GM12878 (cell line): ENCODE measurements around the gene CEACAM21.

Source experiments
- EZH2 ChIP-seq: IDR thresholded peaks from 2 replicates; pipeline ENCODE4 v1.6.1; 2012; ENCODE audit warnings: low read depth, mild to moderate bottlenecking, control low read depth, inconsistent platforms, low read length, borderline replicate concordance; ENCODE audit not compliant: control insufficient read depth
- POLR2A ChIP-seq: IDR thresholded peaks from 2 replicates; pipeline ENCODE4 v1.6.1; 2011; ENCODE audit warnings: low read depth, mild to moderate bottlenecking, low read length
- RCOR1 ChIP-seq: conservative IDR thresholded peaks from 2 replicates; pipeline ENCODE4 v1.6.1; 2012; ENCODE audit warnings: low read depth, low read length, improper control_type of control experiment
- SMC3 ChIP-seq: IDR thresholded peaks from 2 replicates; pipeline ENCODE4 v1.6.1; 2011; ENCODE audit warnings: low read length, improper control_type of control experiment, borderline replicate concordance
- STAT1 ChIP-seq: fragments of 450-650 bp; conservative IDR thresholded peaks from 2 replicates; pipeline ENCODE4 v1.6.1; 2014; ENCODE audit warnings: antibody characterized with exemption, mild to moderate bottlenecking
- ZNF274 ChIP-seq: IDR thresholded peaks from one replicate; pipeline ENCODE4 v1.8.0; 2011; ENCODE audit not compliant: insufficient read length, insufficient read depth
- TF ChIP-seq, protein P1 (sequence below): IDR thresholded peaks from 2 replicates; pipeline ENCODE4 v1.6.1; 2012; ENCODE audit warnings: mild to moderate bottlenecking, low read depth, low read length
- TF ChIP-seq, protein P2 (sequence below), 3 experiments: IDR thresholded peaks in 2 of 3; conservative IDR thresholded peaks in 1 of 3; 2 replicates each; pipeline ENCODE4 v1.5.1; 2011; ENCODE audit warnings: low read depth in 3 of 3, low read length in 3 of 3, mild to moderate bottlenecking in 3 of 3, control low read depth in 2 of 3, moderate library complexity in 2 of 3, inconsistent platforms in 1 of 3, mixed read lengths in 1 of 3; ENCODE audit not compliant: control insufficient read depth in 2 of 3, insufficient read depth in 1 of 3; ENCODE audit errors: extremely low read depth in 1 of 3

DNA sequence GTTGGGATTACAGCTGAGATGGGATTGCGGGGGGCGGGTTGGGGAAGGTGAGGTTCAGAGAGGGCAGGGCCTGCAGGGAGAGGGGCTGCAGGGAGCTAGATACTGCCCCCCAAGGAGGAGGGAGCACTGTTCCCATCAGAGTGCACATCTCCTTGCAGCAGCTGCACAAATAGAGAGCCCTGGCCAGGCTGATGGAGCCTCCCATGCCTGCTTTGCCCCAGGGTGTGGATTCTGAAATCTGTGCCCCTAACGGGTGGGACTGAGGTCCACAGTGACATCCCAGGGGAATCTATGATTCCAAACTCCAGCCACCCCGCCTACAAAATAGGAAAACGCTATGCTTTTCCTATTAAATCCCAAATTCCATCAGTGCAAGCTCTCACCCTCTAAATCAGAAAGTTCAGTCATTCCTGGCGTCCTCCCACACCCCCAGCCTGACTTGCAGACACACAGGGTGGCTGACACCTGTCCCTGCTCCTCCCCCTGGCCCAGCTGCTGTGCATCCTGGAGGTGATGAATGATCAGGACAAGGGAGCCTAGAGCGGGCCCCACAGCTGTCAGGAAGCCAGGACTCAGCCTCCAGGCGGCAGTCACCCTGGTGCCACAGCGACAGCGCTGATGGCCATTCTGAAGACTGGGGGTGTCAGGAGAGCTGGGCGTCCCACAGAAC, 6.3 kb upstream of the CEACAM21 start:
- TF ChIP-seq, protein P1, sequence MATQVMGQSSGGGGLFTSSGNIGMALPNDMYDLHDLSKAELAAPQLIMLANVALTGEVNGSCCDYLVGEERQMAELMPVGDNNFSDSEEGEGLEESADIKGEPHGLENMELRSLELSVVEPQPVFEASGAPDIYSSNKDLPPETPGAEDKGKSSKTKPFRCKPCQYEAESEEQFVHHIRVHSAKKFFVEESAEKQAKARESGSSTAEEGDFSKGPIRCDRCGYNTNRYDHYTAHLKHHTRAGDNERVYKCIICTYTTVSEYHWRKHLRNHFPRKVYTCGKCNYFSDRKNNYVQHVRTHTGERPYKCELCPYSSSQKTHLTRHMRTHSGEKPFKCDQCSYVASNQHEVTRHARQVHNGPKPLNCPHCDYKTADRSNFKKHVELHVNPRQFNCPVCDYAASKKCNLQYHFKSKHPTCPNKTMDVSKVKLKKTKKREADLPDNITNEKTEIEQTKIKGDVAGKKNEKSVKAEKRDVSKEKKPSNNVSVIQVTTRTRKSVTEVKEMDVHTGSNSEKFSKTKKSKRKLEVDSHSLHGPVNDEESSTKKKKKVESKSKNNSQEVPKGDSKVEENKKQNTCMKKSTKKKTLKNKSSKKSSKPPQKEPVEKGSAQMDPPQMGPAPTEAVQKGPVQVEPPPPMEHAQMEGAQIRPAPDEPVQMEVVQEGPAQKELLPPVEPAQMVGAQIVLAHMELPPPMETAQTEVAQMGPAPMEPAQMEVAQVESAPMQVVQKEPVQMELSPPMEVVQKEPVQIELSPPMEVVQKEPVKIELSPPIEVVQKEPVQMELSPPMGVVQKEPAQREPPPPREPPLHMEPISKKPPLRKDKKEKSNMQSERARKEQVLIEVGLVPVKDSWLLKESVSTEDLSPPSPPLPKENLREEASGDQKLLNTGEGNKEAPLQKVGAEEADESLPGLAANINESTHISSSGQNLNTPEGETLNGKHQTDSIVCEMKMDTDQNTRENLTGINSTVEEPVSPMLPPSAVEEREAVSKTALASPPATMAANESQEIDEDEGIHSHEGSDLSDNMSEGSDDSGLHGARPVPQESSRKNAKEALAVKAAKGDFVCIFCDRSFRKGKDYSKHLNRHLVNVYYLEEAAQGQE, result no peak
- TF ChIP-seq SMC3 (no peak), EZH2 (no peak), POLR2A (no peak), ZNF274 (no peak), STAT1 (no peak), RCOR1 (no peak)
- TF ChIP-seq, protein P2, sequence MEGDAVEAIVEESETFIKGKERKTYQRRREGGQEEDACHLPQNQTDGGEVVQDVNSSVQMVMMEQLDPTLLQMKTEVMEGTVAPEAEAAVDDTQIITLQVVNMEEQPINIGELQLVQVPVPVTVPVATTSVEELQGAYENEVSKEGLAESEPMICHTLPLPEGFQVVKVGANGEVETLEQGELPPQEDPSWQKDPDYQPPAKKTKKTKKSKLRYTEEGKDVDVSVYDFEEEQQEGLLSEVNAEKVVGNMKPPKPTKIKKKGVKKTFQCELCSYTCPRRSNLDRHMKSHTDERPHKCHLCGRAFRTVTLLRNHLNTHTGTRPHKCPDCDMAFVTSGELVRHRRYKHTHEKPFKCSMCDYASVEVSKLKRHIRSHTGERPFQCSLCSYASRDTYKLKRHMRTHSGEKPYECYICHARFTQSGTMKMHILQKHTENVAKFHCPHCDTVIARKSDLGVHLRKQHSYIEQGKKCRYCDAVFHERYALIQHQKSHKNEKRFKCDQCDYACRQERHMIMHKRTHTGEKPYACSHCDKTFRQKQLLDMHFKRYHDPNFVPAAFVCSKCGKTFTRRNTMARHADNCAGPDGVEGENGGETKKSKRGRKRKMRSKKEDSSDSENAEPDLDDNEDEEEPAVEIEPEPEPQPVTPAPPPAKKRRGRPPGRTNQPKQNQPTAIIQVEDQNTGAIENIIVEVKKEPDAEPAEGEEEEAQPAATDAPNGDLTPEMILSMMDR (IDR thresholded peaks at IDR 0.05 in 2 of 3, conservative IDR thresholded peaks at IDR 0.05 in 1 of 3; ENCODE audit: control insufficient read depth in 2 of 3, extremely low read depth in 1 of 3, insufficient read depth in 1 of 3, low read depth in 3 of 3, low read length in 3 of 3), result no peak
